ENCODE data around the gene TRIM67. TPM values are rescaled to one million over a fixed set of nuclear protein-coding genes. Genes with fewer than 3 reads are reported as not detected.

The TRIM67 gene
- total RNA-seq, 1 experiment from 2014 or later = not detected

DNA sequence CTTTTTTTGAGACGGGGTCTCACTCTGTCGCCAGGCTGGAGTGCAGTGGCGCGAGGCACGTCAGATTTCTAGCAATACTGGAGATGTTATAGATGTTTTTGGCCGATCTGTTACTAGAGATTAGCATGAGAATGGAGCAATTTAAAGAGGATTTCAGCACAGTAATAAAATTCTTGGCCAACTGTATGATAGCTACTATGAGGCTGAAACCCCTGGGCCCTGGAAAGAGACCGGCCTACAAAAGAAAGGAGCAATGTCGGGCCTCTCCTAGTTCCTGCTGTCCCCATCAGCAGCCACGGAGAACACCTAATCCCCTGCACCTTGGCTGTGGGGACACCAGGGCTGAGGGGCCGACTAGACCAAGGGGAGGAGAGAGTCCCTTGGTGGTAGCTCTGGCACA, 69.7 kb downstream of the TRIM67 start (continued):
- TF ChIP-seq, protein P1, sequence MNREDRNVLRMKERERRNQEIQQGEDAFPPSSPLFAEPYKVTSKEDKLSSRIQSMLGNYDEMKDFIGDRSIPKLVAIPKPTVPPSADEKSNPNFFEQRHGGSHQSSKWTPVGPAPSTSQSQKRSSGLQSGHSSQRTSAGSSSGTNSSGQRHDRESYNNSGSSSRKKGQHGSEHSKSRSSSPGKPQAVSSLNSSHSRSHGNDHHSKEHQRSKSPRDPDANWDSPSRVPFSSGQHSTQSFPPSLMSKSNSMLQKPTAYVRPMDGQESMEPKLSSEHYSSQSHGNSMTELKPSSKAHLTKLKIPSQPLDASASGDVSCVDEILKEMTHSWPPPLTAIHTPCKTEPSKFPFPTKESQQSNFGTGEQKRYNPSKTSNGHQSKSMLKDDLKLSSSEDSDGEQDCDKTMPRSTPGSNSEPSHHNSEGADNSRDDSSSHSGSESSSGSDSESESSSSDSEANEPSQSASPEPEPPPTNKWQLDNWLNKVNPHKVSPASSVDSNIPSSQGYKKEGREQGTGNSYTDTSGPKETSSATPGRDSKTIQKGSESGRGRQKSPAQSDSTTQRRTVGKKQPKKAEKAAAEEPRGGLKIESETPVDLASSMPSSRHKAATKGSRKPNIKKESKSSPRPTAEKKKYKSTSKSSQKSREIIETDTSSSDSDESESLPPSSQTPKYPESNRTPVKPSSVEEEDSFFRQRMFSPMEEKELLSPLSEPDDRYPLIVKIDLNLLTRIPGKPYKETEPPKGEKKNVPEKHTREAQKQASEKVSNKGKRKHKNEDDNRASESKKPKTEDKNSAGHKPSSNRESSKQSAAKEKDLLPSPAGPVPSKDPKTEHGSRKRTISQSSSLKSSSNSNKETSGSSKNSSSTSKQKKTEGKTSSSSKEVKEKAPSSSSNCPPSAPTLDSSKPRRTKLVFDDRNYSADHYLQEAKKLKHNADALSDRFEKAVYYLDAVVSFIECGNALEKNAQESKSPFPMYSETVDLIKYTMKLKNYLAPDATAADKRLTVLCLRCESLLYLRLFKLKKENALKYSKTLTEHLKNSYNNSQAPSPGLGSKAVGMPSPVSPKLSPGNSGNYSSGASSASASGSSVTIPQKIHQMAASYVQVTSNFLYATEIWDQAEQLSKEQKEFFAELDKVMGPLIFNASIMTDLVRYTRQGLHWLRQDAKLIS (CRISPR knock-in tag; IDR thresholded peaks at IDR 0.05; ENCODE audit: borderline replicate concordance) = no peak
- TF ChIP-seq KAT7 (CRISPR knock-in tag; IDR thresholded peaks at IDR 0.05; ENCODE audit: borderline replicate concordance) (no peak), ZNF121 (CRISPR knock-in tag; IDR thresholded peaks at IDR 0.05) (no peak), ELF4 (CRISPR knock-in tag; IDR thresholded peaks at IDR 0.05; ENCODE audit: low read depth) (no peak)
- TF ChIP-seq, protein P2, sequence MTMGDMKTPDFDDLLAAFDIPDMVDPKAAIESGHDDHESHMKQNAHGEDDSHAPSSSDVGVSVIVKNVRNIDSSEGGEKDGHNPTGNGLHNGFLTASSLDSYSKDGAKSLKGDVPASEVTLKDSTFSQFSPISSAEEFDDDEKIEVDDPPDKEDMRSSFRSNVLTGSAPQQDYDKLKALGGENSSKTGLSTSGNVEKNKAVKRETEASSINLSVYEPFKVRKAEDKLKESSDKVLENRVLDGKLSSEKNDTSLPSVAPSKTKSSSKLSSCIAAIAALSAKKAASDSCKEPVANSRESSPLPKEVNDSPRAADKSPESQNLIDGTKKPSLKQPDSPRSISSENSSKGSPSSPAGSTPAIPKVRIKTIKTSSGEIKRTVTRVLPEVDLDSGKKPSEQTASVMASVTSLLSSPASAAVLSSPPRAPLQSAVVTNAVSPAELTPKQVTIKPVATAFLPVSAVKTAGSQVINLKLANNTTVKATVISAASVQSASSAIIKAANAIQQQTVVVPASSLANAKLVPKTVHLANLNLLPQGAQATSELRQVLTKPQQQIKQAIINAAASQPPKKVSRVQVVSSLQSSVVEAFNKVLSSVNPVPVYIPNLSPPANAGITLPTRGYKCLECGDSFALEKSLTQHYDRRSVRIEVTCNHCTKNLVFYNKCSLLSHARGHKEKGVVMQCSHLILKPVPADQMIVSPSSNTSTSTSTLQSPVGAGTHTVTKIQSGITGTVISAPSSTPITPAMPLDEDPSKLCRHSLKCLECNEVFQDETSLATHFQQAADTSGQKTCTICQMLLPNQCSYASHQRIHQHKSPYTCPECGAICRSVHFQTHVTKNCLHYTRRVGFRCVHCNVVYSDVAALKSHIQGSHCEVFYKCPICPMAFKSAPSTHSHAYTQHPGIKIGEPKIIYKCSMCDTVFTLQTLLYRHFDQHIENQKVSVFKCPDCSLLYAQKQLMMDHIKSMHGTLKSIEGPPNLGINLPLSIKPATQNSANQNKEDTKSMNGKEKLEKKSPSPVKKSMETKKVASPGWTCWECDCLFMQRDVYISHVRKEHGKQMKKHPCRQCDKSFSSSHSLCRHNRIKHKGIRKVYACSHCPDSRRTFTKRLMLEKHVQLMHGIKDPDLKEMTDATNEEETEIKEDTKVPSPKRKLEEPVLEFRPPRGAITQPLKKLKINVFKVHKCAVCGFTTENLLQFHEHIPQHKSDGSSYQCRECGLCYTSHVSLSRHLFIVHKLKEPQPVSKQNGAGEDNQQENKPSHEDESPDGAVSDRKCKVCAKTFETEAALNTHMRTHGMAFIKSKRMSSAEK (CRISPR knock-in tag; IDR thresholded peaks at IDR 0.05; ENCODE audit: borderline replicate concordance) = no peak
- TF ChIP-seq, protein P3, sequence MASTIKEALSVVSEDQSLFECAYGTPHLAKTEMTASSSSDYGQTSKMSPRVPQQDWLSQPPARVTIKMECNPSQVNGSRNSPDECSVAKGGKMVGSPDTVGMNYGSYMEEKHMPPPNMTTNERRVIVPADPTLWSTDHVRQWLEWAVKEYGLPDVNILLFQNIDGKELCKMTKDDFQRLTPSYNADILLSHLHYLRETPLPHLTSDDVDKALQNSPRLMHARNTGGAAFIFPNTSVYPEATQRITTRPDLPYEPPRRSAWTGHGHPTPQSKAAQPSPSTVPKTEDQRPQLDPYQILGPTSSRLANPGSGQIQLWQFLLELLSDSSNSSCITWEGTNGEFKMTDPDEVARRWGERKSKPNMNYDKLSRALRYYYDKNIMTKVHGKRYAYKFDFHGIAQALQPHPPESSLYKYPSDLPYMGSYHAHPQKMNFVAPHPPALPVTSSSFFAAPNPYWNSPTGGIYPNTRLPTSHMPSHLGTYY (CRISPR knock-in tag; IDR thresholded peaks at IDR 0.05) = no peak
- TF ChIP-seq, protein P4, sequence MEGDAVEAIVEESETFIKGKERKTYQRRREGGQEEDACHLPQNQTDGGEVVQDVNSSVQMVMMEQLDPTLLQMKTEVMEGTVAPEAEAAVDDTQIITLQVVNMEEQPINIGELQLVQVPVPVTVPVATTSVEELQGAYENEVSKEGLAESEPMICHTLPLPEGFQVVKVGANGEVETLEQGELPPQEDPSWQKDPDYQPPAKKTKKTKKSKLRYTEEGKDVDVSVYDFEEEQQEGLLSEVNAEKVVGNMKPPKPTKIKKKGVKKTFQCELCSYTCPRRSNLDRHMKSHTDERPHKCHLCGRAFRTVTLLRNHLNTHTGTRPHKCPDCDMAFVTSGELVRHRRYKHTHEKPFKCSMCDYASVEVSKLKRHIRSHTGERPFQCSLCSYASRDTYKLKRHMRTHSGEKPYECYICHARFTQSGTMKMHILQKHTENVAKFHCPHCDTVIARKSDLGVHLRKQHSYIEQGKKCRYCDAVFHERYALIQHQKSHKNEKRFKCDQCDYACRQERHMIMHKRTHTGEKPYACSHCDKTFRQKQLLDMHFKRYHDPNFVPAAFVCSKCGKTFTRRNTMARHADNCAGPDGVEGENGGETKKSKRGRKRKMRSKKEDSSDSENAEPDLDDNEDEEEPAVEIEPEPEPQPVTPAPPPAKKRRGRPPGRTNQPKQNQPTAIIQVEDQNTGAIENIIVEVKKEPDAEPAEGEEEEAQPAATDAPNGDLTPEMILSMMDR (IDR thresholded peaks at IDR 0.05) = no peak
- TF ChIP-seq, protein P5, sequence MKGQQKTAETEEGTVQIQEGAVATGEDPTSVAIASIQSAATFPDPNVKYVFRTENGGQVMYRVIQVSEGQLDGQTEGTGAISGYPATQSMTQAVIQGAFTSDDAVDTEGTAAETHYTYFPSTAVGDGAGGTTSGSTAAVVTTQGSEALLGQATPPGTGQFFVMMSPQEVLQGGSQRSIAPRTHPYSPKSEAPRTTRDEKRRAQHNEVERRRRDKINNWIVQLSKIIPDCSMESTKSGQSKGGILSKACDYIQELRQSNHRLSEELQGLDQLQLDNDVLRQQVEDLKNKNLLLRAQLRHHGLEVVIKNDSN (CRISPR knock-in tag; IDR thresholded peaks at IDR 0.05) = no peak
- TF ChIP-seq, protein P6, sequence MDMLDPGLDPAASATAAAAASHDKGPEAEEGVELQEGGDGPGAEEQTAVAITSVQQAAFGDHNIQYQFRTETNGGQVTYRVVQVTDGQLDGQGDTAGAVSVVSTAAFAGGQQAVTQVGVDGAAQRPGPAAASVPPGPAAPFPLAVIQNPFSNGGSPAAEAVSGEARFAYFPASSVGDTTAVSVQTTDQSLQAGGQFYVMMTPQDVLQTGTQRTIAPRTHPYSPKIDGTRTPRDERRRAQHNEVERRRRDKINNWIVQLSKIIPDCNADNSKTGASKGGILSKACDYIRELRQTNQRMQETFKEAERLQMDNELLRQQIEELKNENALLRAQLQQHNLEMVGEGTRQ (CRISPR knock-in tag; IDR thresholded peaks at IDR 0.05) = no peak

DNA sequence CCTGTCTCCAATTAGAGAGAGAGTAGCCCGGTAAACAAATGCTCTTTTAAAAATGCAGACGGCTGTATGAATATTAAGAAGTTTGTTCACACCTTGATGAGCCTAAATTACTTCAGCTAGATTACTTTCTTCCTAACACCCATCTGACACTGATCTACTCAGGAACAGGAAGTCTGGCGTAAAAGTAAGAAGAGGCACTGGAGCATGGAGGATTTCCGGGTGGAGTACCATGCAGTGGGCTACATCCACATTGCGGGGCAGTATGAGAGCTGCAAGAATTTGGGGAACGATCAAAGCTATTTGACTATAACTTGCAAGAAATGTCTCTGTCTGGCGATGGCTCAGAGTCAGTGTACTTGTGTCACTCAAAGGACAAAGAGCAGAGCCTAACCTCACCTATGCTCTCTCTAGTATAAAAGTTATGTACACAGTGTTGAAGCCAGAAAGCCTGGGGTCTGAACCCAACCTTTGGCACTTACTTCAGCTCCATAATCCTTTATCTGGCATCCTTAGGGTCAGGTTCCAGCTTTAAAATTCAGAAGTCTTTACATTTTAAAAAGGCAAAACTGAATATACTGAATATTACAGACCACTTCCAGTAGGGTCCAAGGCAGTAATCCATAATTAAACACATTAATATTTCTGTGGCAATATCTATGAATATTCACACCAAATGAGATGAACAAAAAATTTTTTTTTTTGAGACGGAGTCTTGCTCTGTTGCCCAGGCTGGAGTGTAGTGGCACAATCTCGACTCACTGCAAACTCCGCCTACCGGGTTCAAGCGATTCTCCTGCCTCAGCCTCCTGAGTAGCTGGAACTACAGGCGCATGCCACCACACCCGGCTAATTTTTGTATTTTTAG, 71.2 kb downstream of the TRIM67 start:
- Mint-ChIP-seq H3K9me3 (no peaks in the 10 kb centered on the region), H3K4me3 (no peak overlapping the region), H3K36me3 (no peaks in the 10 kb centered on the region; the same call in 1 of the 2 replicates), H3K4me1 (no peaks in the 10 kb centered on the region), H3K27me3 (ENCODE audit: low read depth) (no peaks in the 10 kb centered on the region), H3K27ac (no peak overlapping the region)
- ChIA-PET POLR2A (no interaction called here), CTCF (no interaction called here)
- DNase-seq (ENCODE audit: low spot score) (no peak), ATAC-seq (no peak)
- TF ChIP-seq ETV6 (CRISPR knock-in tag; IDR thresholded peaks at IDR 0.05) (no peak), NFYB (CRISPR knock-in tag; conservative IDR thresholded peaks at IDR 0.05; ENCODE audit: low read depth) (no peak), EMX1 (CRISPR knock-in tag; IDR thresholded peaks at IDR 0.05) (no peak), FOXJ3 (CRISPR knock-in tag; IDR thresholded peaks at IDR 0.05; ENCODE audit: borderline replicate concordance) (no peak), ZNF423 (CRISPR knock-in tag; IDR thresholded peaks at IDR 0.05) (no peak), ZNF138 (CRISPR knock-in tag; conservative IDR thresholded peaks at IDR 0.05) (no peak), TP53 (CRISPR knock-in tag; IDR thresholded peaks at IDR 0.05) (no peak)
- TF ChIP-seq, protein P7, sequence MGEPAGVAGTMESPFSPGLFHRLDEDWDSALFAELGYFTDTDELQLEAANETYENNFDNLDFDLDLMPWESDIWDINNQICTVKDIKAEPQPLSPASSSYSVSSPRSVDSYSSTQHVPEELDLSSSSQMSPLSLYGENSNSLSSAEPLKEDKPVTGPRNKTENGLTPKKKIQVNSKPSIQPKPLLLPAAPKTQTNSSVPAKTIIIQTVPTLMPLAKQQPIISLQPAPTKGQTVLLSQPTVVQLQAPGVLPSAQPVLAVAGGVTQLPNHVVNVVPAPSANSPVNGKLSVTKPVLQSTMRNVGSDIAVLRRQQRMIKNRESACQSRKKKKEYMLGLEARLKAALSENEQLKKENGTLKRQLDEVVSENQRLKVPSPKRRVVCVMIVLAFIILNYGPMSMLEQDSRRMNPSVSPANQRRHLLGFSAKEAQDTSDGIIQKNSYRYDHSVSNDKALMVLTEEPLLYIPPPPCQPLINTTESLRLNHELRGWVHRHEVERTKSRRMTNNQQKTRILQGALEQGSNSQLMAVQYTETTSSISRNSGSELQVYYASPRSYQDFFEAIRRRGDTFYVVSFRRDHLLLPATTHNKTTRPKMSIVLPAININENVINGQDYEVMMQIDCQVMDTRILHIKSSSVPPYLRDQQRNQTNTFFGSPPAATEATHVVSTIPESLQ (CRISPR knock-in tag; IDR thresholded peaks at IDR 0.05) = no peak
- TF ChIP-seq, protein P4 (IDR thresholded peaks at IDR 0.05) = no peak
